Activated gamma-delta T cell (primary cell): ENCODE results near the gene ANAPC5.

Experiments used
- DNase-seq: peaks from one replicate; lab custom pipeline; 2025; lab: John Stamatoyannopoulos, UW

The ANAPC5 gene

DNA sequence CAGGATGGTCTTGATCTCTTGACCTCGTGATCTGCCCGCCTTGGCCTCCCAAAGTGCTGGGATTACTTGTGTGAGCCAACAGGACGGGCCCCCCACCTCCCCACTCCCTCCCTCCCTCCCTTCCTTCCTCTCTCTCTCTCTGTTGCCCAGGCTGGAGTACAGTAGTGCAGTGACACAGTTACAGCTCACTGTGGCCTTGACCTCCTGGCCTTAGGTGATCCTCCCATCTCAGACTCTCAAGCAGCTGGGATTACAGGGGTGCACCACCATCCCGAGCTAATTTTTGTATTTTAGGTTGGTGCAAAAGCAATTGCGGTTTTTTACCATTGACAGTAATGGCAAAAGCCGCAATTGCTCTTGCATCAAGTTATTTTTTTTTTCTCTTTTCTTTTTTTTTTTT lies 19.2 kb upstream of the ANAPC5 start:
- DNase-seq: no peak

DNA sequence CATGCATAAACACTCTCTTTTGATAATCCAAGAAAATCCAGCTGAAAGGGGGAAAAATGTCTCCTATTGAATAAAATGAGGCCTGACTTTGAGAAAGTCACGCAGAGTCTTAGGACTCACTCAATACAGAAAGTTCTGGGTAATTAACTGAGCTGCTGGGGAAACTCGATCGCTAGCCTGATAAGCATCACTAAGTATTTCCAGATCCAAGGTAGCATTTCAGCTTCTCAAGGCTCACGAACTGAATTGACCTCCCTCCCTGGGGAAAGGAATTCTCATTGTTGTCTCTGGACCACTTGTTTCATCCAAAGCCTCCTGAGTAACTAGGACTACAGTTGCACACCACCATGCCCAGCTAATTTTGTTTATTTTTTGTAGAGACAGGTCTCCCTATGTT lies 13.8 kb upstream of the ANAPC5 start:
- DNase-seq: no peak

DNA sequence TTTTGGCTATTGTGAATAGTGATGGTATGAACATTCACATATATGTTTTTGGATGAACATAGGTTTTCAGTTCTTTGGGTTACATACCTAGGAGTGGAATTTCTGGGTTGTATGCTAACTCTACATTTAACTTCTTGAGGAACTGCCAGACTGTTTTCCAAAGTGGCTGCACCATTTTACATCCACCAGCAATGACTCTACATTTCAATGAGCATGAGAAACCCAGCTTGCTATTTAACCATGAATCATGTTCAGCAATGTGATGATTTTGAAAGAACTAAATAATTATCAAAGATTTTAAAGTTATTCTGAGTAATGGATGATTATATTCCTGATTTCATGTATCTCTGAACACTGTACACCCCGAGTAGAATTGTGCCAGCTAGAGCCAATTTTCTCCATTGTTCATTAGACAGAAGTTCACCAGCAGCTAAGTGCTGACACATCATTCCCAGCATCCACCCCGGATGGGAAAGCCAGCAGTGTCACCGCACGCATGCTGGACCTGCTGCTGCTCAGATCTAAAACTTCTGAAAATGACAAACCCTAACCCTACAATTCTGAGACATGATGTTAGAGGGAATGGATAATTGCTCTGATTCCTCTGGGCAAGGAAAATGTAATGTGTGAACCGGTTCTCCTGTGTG lies 13.3 kb upstream of the ANAPC5 start:
- DNase-seq: no peak

DNA sequence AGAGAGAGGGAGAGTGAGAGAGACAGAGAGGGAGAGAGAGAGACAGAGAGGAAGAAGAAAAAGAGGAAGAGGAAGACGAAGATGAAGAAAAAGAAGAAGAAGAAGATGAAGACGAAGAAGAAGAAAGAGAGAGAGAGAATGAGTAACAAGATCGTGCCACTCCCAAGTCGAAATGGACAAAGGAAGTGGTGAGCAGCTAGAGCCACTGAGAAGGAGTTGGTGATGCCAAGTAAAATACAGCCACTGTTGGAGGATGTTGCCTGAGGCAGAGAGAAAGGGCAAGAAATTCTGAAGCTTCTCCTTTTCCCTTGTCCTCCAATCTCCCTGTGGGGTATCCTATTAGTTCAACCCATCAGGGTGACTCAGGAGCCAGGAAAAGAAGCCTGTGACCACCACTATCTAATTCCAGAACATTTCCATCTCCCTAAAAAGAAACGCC lies 12.5 kb upstream of the ANAPC5 start:
- DNase-seq: no peak

DNA sequence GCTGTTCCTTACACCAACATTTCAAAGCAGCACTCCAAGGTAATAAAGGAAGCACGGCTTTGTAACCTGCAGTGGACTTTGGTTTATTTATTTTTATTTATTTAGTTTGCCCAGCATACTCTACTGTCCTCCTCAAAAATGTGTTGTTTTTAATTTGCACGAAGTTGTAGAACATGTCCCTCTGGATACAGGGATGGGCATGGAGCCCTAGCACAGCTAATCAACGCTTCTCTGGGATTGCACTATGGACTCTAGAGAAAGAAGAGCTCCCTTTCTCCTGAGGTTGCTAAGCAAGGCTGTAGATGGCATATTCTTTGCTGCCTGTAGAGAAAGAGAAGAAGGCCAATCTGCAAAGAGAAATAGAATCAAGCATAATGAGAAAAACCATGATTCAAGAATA lies 5.9 kb upstream of the ANAPC5 start:
- no peak for DNase-seq

DNA sequence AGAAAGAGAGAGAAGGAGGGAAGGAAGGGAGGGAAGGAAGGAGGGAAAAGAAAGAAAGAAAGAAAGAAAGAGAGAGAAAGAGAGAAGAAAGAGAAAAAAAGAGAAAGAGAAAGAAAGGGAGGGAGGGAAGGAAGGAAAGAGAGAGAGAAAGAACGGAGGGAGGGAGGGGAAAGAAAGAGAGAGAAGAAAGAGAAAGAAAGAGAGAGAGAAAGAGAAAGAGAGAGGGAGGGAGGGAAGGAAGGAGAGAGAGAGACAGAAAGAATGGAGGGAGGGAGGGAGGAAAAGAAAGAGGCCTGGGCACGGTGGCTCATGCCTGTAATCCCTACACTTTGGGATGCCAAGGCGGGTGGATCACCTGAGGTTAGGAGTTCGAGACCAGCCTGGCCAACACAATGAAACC lies 5.1 kb upstream of the ANAPC5 start:
- no peak for DNase-seq

DNA sequence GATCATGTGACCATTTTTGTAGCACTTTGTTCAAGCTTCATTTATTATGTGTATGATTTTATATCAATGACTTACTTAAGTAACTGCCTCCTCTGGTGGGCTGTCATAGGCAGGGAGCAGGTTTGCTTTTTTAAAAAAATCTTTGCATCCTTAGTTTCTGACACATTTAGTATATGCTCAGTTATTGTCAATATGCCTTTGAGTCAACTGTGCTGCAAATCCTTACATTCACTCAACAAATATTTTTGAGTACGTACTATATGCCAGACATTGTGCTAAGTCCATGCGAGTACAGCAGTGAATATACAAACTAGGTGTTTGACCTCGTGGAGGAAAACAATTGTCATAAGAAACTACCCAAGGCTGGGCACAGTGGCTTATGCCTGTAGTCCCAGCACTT lies 4.4 kb upstream of the ANAPC5 start:
- DNase-seq: no peak

DNA sequence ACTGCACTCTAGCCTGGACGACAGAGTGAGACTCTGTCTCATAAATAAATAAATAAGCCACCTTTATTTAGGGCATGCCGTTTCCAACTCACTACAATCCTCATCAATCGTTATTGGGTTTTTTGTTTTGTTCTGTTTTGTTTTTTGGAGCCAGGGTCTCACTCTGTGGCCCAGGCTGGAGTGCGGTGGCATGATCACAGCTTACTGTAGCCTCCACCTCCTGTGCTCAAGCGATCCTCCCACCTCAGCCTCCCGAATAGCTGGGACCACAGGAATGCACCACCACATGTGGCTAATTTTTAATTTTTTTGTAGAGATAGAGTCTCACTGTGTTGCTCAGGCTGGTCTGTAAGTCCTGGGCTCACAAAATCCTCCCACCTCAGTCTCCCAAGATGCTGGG lies 3.6 kb upstream of the ANAPC5 start:
- no peak for DNase-seq

DNA sequence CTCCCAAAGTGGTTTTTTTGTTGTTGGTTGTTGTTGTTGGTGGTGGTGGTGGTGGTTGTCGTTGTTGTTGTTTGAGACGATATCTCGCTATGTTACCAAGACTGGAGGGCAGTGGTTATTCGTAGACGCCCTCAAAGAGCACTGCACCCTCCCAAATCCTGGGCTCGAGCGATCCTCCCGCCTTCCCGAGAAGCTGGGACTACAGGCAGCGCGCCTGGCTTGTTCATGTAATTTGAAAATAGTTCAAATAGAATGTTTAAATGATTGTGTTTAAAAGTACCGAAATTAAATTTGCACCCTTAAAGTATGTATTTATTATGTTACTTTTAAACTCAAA lies 439 bp upstream of the ANAPC5 start:
- DNase-seq: no peak

DNA sequence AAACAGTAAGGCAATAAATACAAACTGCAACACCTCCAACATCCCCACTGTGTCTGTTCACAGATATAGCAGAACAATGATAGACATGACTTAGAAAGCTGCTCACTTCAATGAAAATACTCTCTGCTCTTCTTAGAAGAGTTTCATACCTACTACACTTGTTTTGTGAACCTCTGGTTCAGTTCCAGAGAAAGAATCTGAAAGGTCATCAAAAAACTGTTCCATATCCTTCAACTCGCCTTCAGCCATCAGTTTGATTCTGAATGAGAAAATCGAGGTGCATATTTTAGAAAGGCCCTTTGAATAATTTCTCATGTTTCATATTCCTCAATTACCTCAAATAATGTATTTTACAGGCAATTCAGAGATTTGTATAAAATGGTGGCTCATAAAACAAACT lies 5.5 kb downstream of the ANAPC5 start:
- DNase-seq: no peak

DNA sequence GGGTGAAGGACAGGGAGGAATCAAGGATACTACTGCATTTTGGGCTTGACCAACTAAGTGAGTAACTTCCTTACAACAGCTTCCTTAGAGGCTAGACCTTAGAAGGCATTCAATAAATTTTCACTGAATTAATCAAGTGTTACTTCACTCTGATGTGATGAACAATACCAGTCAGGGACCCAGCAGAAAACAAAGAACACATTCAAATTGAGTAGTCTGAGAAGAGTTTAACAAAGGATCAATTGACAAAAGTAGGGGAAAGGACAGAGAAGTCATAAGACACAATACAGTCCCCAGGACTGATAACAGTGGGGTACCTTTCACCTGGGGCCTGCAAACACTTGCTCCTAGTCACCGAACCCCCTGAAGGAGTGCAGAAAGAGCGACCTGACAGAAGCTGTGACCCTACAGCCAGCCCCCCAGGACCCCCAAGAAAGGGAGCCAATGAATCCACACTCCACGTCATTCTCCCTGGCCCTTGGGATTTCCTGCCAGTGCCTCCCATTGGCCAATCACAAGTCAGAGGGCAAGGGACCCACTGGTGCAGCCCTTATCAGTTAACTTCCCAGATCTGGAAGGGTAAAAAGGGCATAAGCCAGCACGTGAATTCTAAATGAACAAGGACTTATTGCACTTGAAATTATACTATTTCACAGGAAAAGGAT lies 6.9 kb downstream of the ANAPC5 start:
- DNase-seq: no peak

DNA sequence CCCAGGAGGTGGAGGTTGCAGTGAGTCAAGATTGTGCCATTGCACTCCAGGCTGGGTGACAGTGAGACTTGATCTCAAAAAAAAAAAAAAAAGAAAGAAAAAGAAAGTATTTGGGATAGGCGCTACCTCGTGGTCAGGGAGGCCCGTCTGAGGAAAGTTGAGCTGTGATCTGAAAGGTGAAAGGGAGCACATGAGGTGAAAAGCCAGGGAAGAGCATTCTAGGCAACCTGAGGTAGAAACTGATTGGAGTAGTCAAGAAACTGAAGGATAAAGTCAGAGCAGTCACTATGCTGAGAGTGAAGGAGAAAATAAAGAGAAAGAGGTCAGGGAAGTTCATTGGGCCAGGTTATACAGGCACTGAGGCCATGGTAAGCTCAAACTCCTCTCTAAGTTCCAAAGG lies 7.7 kb downstream of the ANAPC5 start:
- DNase-seq: no peak

DNA sequence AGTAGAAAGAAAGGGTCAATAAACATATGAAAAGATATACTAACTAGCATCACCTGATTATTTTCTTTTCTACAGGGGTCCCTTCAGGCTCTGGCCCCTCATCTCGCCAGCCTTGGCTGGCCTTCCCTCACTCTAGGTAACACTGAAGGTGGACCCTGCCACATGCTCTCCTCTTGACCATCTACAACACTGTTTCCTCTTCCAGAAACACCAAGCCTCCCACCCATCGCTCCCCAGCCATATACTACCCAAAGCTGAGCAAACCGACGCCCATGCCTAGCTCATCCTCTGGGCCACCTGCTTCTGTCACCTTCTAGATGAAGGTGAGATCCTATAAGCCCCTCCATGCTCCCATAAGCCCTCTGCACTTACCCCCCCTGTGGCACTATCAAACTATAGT lies 14.8 kb downstream of the ANAPC5 start:
- DNase-seq: no peak

DNA sequence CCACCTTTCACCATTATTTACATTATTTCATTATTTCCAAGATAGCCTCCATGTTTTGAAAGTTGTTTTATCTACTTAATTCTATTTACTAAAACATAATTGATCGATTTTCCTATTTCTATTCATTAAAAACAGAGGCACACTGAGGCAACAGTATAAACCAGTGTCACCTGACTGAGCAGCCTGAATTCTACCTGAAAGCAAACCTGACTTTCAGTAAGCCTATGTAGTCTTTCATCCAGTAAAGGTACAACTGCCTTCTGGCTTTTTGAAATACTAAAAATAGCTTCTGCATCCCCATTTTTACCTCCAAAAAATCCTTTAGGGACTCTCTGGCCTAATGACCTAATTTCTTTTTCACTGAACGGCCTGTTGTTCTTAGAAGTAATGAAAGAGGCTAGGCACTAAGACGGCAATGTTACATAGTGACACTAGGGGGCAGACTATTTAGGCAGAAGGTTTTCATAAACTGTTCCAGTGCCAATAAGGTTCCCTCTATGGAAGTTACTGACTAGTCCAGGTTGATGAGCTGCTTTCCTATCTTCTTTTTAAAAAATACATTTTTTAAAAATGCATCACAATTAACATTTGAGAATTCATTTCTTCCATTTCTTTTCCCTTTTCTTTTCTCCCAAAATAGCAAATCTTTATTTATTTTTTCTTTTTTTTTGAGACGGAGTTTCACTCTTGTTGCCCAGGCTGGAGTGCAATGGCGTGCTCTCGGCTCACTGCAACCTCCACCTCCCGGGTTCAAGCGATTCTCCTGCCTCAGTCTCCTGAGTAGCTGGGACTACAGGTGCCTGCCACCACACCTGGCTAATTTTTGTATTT lies 17.5 kb downstream of the ANAPC5 start:
- no peak for DNase-seq

DNA sequence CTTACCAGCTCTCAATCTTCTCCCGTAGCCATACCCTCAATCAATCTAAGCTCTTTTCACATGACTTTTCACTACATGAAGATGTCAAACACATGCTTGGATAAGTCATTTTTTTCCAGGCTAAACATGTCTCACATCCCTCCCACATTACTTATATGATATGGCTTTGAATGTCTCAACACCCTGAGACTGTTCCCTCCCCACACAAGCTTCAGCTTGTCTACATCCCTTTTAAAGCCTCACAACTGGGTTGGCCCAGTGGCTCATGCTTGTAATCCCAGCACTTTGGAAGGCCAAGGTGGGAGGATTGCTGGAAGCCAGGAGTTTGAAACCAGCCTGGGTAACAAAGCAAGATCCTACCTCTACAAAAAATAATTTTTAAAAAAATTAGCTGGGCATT lies 18.5 kb downstream of the ANAPC5 start:
- DNase-seq: no peak

DNA sequence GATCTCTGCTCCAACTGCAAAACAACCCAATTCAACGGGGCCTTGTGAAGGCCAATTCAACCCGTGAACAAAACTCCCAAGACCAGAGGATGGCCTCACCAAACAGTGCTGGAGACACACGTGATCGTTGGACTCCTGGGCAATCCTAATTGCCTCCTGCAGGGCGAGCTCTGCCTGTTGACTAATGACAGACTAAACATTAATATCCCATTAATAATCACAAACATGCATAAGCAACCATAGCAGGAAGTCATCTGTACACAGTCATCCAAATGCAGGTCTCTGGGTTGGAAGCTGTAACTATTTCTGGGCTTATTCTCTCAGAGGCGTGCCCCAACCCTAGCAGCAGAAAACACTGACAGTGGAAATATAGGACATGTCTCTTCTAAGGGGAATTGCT lies 21.0 kb downstream of the ANAPC5 start:
- DNase-seq: no peak

DNA sequence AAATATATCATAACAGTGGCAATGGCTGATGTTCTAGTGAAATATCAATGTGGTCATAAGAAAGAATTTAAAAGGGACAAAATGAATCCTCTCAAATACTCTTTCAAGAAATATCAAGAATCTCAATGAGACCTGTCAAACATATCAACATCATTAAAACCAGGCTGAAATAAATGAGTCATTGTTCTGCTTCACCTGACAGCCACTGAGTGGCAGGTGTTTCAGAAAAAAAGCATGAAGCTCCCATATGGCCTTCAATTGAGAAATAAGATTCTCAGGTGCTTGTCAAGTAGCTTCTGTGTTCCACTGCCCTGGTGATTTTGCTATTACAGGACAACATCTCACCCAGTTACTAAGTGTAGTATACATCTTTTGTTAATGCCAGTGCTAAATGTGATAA lies 21.5 kb downstream of the ANAPC5 start:
- no peak for DNase-seq

DNA sequence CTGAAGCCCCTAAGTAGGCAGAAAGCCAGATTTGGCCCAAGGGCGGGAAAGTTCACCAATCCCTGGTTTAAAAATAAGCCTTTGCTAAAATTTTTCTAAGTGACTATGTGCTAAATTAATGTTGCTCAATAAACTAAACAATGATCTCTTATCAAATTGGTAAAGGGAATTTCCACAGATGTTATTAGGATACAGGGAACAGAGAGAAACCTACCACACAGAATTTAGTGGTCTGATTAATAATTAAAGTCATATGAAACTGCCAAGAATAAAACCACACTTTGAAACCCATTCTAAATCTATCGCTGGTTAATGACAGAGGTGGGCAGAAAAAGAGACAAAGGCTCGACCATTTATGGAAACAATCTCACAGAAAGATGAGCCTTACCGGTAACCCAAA lies 22.0 kb downstream of the ANAPC5 start:
- no peak for DNase-seq

DNA sequence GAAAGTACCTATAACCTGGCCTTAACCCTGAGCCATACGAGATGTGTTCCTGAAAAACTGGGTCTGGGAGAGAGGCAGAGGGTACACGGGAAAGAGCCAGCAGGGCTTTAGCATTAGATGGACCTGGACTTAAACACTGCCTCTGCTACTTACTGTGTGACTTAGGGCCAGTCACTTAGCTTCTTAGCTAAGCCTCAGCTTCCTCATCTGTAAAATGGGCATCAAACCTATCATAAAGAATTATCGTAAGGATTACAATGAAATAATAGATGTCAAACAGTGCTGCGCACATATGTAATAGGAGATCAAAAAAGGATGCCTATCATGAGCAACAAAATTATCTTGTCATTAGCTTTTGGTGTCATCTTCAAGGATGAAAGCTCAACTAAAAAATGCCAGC lies 23.6 kb downstream of the ANAPC5 start:
- no peak for DNase-seq

DNA sequence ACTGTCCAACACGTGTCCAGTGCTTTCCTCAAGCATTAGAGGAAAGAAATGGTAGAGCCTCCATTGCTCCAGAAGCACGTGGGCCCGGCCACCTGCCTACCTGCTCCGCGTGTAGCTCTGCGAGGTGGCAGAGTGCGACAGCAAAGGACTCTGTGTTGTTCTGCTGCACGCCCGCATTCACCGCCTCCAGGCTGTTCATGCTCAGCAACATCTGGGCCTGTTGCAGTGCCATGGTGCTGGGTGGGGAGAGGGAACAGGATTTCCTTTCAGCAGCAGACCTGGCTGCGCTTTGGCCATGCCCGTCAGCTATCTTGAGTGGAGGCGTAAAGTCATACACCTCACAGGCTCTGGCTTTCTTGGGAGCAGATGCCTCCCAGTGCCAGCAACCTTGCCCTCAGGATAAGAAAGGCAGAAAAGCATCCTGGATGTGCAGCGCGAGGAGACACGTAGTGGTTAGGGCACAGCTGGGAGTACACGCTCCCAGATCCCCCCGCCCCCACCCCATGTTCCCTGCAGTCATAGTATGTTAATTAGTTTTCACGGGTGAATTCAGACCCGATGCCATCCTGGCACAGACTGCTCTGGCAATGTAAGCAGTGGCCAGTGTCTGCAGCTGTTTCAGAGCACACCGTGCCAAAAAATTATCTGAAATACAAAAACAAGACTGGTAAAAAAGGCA lies 25.1 kb downstream of the ANAPC5 start:
- no peak for DNase-seq

DNA sequence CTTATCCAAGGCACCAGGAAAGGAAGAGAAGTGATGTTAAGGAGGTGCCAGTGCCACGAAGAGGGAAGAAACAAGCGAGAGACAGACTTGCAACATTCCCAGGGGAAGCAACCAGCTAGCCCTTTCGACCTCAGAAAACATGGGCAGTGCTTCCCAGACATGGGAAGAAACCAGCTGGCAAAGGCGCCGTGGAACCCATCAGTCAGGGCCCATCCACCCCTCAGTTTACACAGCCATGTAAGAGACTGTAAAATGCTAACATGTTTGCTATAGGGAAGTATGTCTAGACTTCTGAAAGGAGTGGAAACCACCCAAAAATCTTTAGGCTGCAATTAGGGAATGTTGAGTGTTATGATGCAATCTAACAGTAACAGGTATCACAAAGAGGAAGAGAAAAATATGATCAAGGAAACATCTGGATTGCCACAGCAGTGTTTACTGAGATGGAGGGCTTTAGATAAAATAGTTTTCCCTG lies 26.3 kb downstream of the ANAPC5 start:
- no peak for DNase-seq

DNA sequence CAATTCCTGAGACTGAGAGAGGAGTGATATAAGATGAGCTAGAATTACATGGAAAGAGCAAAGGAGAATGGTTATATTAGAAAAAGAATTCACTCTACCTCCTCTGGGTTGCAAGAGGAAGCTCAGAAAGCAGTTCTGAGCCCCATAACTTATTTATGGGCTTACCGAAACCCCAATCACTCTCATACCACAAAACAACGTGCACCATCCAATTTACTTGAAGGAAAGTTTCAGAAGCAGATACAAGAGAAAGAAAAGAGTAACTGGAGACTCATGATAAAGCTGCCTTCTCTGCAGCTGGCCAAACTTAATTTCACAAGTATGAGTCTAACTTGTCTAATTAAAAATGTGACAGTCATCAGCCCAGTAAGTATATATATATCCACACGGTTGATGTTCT lies 28.3 kb downstream of the ANAPC5 start:
- no peak for DNase-seq

DNA sequence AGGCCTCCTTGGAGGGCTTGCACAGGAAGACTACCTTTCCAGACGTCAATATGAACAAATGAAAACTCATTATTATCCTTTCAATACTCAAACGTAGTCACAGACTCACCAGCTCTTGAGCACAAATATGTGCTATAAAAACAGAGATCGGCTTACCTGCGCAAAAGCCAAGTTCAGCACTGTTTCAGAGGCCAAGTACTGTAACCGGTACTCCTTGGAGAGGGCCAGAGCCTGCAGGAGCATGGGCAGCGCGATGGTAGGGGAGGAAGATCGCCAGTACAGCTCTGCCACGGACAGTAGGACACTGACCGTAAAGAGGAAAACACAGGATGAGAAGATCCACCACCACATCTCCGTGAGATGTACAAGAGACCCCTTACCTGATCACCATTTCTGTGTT lies 34.1 kb downstream of the ANAPC5 start:
- DNase-seq: no peak
